GM21576 (cell line): ENCODE data around the gene CPLX1.

ENCODE experiments used
- ATAC-seq: cut with Tn5 transposase; IDR thresholded peaks from one replicate; pipeline ENCODE4 v1.9.1; 2021; ENCODE audit warnings: mild to moderate bottlenecking, moderate library complexity; ENCODE audit not compliant: unreplicated experiment

CPLX1 gene

GRCh38 chr4:856225-856901 lies 30.4 kb upstream of the CPLX1 start:
- no peak for ATAC-seq

- no peak for ATAC-seq
Observed at GRCh38 chr4:855880-856224, 29.9 kb upstream of the CPLX1 start.

GRCh38 chr4:854356-854755 lies 28.4 kb upstream of the CPLX1 start:
- ATAC-seq: no peak

- ATAC-seq: no peak
Observed at GRCh38 chr4:853416-853781, 27.5 kb upstream of the CPLX1 start.

GRCh38 chr4:851701-852430 lies 25.9 kb upstream of the CPLX1 start:
- ATAC-seq: no peak

GRCh38 chr4:850323-850945 lies 24.5 kb upstream of the CPLX1 start:
- ATAC-seq: no peak

- ATAC-seq: no peak
Observed at GRCh38 chr4:849478-850175, 23.7 kb upstream of the CPLX1 start.

GRCh38 chr4:848803-849477 lies 23.0 kb upstream of the CPLX1 start:
- no peak for ATAC-seq

GRCh38 chr4:848307-848691 lies 22.4 kb upstream of the CPLX1 start:
- no peak for ATAC-seq

- ATAC-seq: no peak
Observed at GRCh38 chr4:845836-846251, 19.9 kb upstream of the CPLX1 start.

- no peak for ATAC-seq
Observed at GRCh38 chr4:845233-845835, 19.4 kb upstream of the CPLX1 start.

- ATAC-seq: no peak
Observed at GRCh38 chr4:844752-845232, 18.9 kb upstream of the CPLX1 start.

GRCh38 chr4:839675-840443 lies 13.9 kb upstream of the CPLX1 start:
- ATAC-seq: no peak

- no peak for ATAC-seq
Observed at GRCh38 chr4:837772-838171, 11.8 kb upstream of the CPLX1 start.

- no peak for ATAC-seq
Observed at GRCh38 chr4:836750-837301, 10.9 kb upstream of the CPLX1 start.

GRCh38 chr4:836003-836511 lies 10.1 kb upstream of the CPLX1 start:
- ATAC-seq: no peak

- no peak for ATAC-seq
Observed at GRCh38 chr4:835148-836002, 9.4 kb upstream of the CPLX1 start.

- ATAC-seq: no peak
Observed at GRCh38 chr4:834368-835147, 8.6 kb upstream of the CPLX1 start.
